ENCODE data around the gene GSKIP.

GSKIP gene

DNA sequence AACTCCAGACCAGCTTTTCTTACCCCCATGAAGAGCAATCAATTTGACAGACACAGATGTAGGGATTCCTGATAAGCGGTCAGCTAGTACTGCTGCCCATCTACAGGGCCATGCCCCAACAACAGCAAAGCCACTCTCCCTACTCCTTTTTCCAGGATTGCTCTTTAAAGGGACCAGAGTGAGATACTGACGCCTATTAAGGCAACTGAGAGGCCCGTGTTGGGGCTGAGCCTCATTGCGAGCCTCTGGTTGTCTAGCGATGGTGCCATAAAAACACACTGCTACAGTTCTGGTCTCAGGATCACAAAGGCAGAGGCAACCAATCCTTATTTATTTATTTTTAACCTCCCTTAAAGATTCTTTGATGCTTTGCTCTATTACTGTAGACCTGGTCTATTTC, 59.7 kb downstream of the GSKIP start:
- DNase-seq = no peak

DNA sequence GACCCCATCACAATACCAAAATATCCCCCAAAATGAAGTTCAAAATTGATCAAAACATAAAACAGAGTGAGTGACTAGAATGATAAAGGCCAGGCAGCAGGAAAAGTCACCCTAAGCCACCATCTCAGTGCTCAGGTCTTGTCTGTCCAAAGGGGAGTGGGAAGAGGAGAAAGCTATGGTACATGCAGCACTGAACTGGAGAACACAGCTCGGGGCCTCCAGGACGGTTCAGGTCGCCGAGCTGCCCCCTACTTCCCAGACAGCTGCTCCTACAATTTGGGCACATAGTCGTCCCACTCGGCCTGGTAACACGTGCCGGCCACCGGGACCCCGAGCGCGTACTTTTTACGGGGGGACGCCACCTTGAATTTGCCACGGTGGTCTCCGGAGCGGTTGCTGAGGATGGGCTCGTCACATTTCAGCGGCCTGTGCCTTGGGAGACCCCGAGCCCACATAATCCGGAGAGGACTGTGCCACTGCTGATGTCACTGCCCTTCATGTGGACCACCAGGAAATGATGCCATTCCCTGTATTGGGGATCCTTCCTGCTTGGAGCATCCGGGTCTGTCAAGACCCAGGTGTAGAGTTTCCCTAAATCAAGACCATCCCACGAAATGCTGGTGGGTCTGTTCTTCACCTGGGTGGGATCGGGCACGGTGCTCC, 60.3 kb downstream of the GSKIP start:
- no peak for DNase-seq

GRCh38 chr14:96424109-96424989, 61.0 kb downstream of the GSKIP start:
- no peak for DNase-seq

GRCh38 chr14:96434040-96434439, 70.7 kb downstream of the GSKIP start:
- DNase-seq = no peak

All from CD4-positive, alpha-beta T cell treated with Interleukin-15 for 1 hour (primary cell).